Stimulated activated CD8-positive, alpha-beta memory T cell treated with anti-CD3 and anti-CD28 coated beads, Interleukin-7, amount 100 ng/mL, for 1 hour (primary cell): ENCODE measurements around the gene OR6P1.

Source experiments
- DNase-seq, 2 donors: peaks; one replicate each; pipeline ENCODE4 v3.0.0-alpha.2; 2020; ENCODE audit warnings: low read depth in 2 of 2

The OR6P1 gene, protein sequence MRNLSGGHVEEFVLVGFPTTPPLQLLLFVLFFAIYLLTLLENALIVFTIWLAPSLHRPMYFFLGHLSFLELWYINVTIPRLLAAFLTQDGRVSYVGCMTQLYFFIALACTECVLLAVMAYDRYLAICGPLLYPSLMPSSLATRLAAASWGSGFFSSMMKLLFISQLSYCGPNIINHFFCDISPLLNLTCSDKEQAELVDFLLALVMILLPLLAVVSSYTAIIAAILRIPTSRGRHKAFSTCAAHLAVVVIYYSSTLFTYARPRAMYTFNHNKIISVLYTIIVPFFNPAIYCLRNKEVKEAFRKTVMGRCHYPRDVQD

DNA sequence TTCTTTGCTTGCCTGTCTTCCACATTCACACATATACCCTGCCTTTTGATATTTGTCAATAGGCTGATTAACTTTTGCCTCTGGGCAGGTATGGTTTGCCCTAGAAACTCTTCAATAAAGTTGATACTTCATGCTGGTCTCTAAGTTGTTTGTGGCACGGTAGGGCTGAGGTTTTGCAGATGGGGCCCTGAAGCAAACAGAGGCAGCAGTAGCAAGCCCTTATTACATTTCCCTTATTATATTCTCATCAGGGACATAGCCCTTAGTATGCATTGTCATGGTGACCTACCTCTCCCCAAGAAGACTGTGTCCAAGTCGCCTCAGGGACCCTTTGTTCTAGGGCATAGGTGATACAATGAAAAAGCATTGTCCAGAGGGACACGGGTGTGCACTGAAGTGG lies at the start of gene OR6P1:
OR6P1 (minus strand) TSS at position 101 of the 400 bp plus-strand sequence. CDS start 6,976 bp downstream, outside the sequence.
- DNase-seq: no peak

DNA sequence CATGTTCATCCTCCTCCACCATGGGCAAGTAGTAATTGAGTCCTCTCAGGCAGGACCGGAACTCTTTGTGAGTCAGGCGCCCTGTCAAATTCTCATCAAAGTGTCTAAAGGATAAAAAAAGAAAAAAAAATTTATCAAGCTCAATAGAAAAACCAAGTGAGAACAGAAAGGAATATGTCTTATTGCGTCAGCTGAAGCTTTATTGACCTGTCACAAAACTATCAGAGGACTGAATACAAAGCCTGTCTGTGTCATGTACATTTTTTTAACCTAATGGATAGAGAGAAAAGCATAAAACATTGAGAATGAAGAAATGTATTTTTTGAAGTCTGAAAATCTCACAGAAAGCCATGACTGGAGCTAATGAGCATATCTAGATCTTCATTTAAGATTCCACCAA lies 43.4 kb upstream of the OR6P1 start:
- no peak for DNase-seq

DNA sequence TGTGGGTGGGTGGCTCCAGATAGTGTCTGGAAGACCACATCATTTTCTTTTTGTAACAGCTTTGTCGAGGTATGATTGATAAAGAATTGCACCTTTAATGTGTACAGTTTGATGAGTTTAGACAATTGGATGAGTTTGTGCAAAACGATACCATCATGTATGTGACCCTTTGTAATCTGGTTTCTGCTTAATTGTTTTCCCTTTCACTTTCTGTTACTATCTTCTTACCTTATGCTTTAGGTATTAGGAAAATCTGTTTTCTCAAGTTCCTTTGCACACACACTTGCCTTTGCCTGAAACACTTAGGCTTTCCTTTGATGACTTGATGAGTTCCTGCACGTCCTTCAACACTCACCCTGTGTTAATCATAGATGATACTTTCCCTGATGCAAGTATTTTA lies 41.5 kb upstream of the OR6P1 start:
- no peak for DNase-seq

DNA sequence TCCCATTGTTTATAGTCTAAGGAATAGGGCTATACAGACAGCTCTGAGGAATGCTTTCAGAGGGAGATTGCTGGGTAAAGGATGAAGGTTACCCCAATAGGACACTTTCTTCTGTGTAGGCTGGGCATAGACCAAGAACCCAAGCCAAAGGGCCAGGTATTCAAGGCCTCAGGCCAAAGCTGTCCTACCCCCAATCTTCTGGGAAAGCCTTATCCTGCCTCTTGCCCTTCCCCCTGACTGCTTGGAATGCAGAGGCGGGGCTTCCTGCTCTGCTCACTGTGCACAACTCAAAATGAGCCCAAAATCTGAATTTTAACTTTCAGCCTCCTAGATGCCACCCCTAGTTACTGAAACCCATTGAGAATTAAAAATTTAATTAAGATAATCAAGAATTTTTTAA lies 36.9 kb upstream of the OR6P1 start:
- DNase-seq: no peak

DNA sequence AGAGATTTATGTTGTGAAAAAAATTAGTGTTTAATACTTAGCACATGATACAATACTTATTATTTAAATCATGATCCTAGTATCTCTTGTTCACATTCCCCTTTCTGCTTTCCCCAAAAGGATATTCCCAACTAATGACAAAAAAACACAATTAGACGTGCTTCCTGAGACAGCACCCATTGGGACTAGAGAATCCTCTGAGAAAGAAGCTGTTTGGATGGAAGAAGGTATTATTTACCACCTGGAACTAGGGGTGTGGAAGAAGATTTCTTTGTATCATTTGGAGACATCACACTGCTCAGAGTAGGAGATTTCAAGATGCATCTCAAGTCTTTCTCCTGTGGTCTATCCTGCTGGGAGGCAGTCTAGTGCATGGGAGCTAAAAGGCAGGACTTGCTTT lies 34.6 kb upstream of the OR6P1 start, which contains the start of gene OR10Z1:
OR10Z1 (plus strand) TSS at position 301 of the 400 bp plus-strand sequence. CDS start 1,171 bp downstream, outside the sequence.
- DNase-seq: no peak

DNA sequence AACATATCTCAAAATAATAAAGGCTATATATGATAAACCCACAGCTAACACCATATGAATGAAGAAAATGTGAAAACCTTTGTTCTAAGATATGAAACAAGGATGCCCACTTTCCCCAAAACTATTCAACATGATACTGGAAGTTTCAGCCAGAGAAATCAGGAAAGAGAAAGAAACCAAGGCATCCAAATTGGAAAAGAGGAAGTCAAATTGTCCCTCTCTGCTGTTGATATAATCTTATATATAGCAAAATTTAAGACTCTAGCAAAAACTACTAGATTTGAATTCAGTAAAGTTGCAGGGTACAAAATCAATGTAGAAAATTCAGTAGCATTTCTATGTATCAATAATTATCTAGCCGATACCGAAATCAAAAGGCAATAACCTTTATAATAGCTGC lies 30.4 kb upstream of the OR6P1 start:
- DNase-seq: no peak

DNA sequence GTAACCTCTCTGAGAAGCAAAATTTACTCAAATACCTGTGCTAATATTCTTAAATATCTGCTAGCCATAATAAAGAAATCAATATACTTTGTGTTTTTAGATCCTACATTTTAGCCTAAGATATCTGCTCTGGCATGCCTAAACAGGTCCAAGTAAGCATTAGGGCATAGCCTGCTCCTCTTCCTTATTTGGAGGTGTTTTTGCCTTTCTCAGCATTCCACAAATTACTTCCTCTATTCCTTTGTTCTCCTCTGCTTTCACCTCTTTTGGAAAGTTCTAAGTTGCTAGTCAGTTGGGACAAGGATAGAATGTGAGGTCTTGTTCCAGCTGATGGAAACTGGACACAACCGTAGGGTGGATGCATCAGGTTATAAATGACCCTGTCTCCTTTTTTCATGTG lies 16.6 kb upstream of the OR6P1 start:
- no peak for DNase-seq

DNA sequence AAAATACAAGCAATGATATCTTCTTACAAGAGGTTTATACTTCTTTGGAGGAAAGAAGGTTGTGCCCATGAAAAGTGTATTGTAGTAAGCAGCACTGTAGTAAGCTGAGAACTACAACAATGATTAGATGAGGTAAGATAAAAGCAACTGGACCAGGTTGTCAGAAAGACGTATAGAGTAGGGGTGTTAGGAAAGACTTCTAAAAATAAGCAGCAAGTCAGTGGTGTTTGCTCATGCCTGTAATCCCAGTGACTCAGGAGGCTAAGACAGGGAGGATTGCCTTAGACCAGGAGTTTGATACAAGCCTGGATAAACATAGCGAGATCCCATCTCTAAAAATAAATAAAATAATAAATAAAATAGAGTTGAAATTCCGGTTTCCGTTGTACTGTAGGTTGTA lies 13.6 kb upstream of the OR6P1 start:
- no peak for DNase-seq

DNA sequence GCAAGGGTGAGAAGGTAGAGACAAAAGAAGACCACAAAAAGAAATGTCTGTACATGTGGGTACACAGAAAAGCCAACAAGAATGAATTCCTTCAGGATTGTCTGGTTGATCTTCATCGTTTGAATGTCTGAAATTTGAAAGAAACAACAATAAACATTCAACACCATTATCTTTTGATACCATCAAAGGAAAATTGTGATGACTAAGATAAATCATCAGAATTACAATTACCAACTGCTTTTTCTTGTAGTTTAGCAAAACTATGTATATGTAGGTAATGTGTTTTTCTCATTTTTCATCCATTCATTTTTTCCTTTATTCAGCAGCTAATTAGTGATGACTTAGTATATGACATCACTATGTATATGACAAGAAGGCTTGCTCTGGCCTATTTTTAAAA lies 9.4 kb upstream of the OR6P1 start, which contains the start of gene OR10X1:
OR10X1 (minus strand) TSS at position 167 of the 400 bp plus-strand sequence; CDS start at position 167, 0 bp downstream.
- DNase-seq: no peak

DNA sequence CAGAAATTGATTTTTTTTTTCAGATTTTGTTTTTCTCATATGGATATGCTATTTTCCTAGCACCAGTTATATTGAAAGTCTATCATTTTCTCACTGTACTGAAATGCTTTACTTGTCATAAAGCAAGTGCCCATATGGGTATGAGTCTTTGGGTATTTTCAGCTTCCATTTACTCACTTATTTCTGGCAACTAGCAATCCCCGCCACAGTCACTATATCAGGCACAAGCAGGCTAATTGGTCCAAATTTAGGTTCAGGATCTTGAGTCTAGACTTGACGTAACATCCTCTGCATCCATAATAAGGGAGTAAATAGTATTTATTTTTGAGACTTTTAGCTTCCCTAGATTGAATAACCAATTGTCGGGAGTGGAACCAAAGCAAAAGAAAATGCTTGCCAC lies 7.2 kb upstream of the OR6P1 start:
- no peak for DNase-seq

DNA sequence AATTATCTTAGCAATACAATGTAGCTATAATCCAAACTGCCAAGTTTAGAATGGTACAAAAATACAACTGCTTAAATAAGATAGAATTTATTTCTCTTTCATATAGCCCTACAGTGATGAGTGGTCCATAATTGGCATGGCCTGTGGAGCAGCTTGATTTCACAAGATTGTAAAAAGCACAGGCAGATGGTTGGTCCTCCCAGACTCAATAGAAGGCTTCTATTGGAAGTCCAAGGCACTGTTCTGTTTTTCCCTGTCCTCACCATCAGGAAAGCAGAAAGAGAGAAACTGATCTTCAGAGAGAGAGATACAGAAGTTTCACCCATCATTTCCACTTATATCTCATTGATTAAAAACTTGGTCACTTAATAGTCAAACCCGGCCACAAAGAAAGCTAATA lies 1.8 kb upstream of the OR6P1 start:
- no peak for DNase-seq

DNA sequence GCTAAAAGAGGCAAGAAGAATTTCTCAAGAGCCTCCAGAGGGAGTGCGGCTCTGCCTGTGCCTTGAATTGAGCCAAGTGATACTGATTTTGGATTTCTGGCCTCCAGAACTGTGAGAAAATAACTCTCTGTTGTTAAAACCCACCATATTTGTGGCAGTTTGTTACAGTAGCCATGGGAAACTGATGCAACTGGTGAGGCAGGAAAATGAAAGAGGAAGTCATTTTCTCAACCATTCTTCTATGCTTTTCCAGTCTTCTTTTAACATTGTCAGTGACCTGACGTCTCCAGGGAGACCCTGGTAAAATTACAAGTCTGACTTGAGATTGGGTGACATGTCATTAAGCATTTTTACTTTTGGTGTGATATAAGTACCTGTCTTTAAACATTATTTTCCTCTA lies 5.8 kb downstream of the OR6P1 start:
- DNase-seq: no peak

DNA sequence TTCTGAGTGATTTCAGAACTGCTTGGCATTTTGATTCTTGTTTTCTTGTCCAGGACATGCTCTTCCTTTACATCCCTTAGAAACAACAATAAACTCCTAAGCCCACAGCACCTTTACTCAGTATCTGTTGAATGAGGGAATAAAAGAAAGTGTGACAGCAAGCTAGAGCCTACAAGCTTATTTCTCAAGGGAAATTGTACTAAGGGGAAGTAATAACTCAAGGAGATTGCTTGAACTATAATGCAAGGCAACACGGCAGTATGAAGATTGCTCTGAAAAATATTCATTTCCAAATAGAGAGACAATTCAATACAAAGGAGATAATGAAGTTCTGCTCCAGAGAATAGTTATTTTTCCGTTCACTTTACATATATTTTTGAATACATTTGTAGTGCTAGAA lies 6.5 kb downstream of the OR6P1 start:
- DNase-seq: no peak

DNA sequence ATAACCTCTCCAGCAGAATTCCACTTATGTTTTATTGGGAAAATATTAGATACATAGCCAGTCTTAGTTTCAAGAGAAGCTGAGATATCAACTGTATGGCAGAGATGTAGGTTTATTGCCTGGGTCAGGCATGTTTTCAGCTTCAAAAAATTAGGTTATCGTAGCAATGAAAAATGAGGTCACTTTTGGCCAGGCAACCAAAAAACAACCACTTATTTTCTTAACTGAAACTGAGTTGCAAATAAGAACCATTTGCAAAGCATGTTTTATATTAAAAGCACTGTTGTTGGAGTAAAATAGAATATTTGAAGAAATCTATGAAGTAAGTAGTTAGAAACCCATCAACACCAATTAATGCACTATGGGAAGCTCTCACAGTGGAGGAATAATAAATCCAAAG lies 10.7 kb downstream of the OR6P1 start:
- DNase-seq: no peak

DNA sequence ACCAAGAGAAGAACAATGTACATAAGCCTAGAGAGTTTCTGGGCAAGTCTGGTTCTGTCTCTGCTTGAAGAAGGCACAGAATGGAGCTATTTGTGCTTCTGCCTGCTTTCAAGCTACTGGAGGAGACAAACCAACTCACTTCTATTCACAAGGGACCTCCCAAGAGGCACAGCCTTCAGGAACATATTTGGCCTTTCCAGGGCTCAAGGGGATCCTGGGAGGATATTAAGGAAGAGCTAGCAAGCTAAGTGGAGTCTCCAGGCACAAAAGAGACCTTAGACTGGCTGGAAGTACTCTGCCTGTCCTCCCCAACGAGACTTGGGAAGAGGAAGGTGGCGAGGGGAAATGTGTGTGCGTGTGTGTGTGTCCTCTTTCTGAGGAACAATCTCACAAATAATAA lies 16.0 kb downstream of the OR6P1 start, which contains the start of gene OR6Y1:
OR6Y1 (minus strand) TSS at position 54 of the 400 bp plus-strand sequence. CDS start 6,300 bp downstream, outside the sequence.
- no peak for DNase-seq

DNA sequence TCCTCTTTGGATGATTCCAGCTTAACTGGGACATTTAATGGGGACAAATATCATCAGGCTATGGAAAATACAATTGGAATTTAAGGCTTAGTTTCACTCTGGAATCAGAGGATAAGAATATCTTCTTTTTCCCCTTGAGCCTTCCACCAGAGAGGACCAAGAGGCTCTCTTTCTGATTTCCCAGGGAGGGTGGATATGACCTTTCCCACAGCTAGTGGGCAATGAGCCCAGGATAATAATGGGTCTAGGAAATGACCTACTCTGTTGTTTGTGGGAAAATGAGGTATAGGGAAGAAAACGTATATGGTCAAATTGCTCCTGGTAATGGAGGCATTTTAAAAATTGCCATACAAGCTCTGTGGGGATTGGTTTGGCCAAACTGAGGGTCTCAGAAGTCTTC lies 18.1 kb downstream of the OR6P1 start:
- no peak for DNase-seq

DNA sequence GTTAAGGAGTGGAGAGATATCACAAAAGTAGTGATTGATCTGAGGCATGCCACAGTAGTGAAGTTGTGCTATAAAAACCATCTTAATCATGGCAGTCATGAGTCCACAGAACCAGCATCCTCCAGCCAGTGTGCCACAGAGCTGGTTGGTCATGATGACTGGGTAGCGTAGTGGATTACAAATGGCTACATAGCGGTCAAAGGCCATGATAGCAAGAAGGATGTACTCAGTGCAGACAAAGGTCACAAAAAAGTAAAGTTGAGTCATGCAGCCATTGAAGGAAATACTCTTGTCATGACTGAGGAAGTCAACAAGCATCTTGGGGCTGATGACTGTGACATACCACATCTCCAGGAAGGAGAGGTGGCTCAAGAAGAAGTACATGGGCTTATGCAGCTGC lies 22.8 kb downstream of the OR6P1 start:
- no peak for DNase-seq

DNA sequence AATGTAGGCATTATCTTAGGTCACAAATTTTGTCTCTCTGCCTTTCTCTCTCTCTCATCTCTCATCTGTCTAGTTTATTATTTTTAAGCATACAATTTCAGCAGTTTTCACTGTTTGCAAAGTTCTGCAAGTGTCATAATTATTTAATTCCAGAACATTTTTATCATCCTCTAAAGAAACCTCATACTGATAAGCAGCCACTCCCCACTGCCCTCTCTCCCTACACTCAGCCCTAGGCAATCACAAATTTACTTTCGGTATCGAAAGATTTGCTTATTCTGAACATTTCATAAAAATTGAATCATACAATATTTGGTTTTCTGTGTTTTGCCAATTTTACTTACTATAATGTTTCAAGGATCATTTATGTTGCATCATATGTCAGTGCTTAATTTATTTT lies 32.8 kb downstream of the OR6P1 start:
- no peak for DNase-seq

DNA sequence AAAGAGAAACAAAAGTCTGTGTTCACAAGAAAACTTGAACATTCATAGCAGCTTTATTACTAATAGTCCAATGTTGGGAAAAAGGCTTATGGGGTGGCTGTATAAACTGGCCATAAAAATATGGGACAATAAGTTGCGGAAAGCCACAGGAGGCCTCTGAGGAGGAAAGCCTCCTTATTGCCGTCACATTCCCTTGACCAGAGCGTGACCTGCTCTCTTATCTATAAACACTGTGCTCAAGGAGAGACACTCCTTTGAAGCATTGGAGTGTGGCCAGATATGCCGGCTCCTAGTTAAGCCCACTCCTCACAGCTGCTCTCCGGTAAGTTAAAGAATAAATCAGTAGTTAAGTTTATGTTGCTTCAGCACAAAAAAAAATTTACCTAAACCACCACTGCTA lies 35.9 kb downstream of the OR6P1 start:
- no peak for DNase-seq

DNA sequence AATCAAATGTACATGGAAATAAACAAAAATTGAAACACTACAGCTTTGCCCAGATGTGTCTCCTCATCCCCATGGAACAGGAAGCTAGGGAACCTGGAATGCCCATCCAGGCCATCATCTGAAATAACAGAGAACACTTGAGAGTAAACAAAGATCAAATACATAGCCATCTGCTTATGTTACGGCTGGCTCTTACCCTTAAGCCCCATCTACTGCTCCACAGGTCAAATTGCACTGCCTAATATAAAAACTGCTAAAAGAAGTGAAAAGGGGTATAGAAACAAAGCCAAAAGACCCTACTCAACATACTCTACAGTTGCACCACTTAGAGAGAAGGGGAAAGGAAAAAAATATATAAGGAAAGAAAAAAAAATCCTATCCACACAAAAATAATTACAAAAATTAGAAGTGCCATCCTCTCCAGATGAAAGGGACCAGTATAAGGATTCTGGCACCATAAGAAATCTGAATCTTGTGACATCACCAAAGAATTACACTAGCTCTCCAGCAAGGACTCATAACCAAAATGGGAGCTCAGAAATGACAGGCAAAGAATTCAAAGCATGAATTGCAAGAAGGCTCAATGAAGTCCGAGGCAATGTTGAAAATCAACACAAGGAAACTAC lies 43.1 kb downstream of the OR6P1 start:
- DNase-seq: no peak

DNA sequence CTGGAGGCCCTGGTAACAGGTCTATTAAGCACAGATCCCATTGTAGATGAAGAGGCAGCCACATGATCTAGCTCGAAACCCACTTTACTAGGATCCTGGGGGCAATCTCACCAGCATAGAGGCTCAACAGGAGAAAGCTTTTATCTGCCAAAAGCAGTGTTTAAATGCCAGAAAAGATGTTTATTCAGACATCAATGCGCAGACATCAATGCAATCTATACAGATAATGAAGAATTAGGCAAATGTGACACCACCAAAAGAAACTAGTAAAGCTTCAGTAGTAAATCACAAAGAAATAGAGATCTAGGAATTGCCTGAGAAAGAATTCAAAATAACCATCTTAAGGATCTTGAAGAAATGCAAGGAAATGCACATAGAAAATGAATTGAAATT lies 48.7 kb downstream of the OR6P1 start:
- DNase-seq: no peak

DNA sequence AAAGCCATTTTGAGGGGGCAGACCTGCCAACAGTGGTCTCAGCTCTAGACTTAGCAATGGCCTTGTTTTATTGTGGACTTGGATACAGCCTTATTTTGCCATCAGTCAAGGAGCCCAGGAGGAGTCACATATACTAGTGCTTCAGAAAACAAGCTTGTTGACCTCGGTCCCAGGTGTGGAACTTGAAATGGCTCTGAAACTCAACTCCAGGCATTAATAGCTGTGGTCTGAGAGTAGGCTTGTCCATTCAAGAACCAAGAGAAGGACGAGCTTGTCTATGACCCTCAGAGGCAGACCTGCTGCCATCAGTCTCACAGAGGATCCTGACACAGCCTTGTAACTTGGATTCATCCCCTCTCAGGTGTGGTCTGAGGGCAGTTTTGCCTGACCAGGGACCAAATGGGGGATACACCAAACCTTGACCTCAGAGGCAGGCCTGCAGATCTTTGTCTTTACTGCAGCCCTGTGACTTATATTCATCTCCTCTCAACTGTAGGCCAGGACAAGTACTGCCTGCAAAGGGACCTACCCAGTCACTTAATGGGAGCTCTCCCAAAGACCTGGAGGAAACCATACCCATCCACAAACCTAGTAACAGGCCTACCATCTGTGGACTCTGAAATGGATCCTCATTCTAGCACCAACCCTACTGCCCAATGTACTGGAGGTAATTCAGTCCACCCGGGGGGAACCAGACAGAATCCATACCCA lies 49.3 kb downstream of the OR6P1 start:
- no peak for DNase-seq

DNA sequence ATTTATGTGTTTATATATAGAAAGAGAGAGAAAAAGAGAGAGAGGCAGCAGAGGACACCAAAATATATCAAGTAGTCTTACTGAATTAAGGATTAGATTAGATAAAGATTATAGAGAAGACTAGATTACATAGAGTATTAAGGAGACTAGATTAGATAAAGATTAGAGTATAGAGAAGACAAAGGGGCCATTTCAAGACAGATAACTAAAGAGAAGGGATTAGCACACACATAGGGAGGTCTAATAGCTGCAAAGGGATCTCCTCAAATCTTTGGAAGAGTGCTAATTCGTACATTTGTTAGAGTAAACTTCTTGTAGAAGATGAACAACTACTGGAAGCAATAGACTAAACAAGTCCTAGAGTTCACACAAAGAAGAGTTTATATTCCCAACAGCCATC lies 50.4 kb downstream of the OR6P1 start:
- no peak for DNase-seq
